Natural killer cell (primary cell): Measurements from ENCODE around the gene SLC16A1. TPM values are rescaled to one million over a fixed set of nuclear protein-coding genes. Genes with fewer than 3 reads are reported as not detected.

ENCODE experiments used
- ATAC-seq, 3 donors: fragments of 150-1000 bp in 2 of 3; fragments of 200-7000 bp in 1 of 3; cut with Tn5 transposase; 1 replicate in 1 of 3; 2 replicates in 2 of 3; pipeline ENCODE4 v1.10.0; 2021; ENCODE audit warnings: mild to moderate bottlenecking in 2 of 3, moderate library complexity in 2 of 3
- DNase-seq, 2 donors: peaks; one replicate each; pipeline versions ENCODE4 v3.0.0 to v3.0.0-alpha.2; 2013 to 2021; ENCODE audit warnings: mixed read lengths in 1 of 2
- H3K27ac ChIP-seq: one replicate; pipeline ENCODE4 v1.5.1; 2013; ENCODE audit warnings: mild to moderate bottlenecking, low read length
- H3K27me3 ChIP-seq: one replicate; pipeline ENCODE4 v1.6.1; 2013; ENCODE audit warnings: low read length; ENCODE audit not compliant: control insufficient read depth, insufficient read depth
- H3K36me3 ChIP-seq: one replicate; pipeline ENCODE4 v1.6.1; 2013; ENCODE audit warnings: low read length; ENCODE audit not compliant: control insufficient read depth, insufficient read depth
- H3K4me1 ChIP-seq: one replicate; pipeline ENCODE4 v1.6.1; 2013; ENCODE audit warnings: low read length; ENCODE audit not compliant: control insufficient read depth, insufficient read depth
- H3K4me3 ChIP-seq: one replicate; pipeline ENCODE4 v1.5.1; 2013; ENCODE audit warnings: low read length
- H3K9me3 ChIP-seq: one replicate; pipeline ENCODE4 v1.6.1; 2013; ENCODE audit warnings: low read length; ENCODE audit not compliant: control insufficient read depth, insufficient read depth
- H3K27ac Mint-ChIP-seq, 2 donors: one replicate each; pipeline ENCODE4 v1.8.0; 2022; ENCODE audit warnings: mild to moderate bottlenecking in 2 of 2, mixed read lengths in 2 of 2, moderate library complexity in 1 of 2
- H3K27me3 Mint-ChIP-seq, 2 donors: one replicate each; pipeline ENCODE4 v1.8.0; 2022; ENCODE audit warnings: low read depth in 2 of 2, mixed read lengths in 2 of 2
- H3K36me3 Mint-ChIP-seq: one replicate; pipeline ENCODE4 v1.8.0; 2022; ENCODE audit warnings: mixed read lengths
- H3K4me1 Mint-ChIP-seq, 2 donors: one replicate each; pipeline ENCODE4 v1.8.0; 2022; ENCODE audit warnings: mixed read lengths in 2 of 2
- H3K4me3 Mint-ChIP-seq: one replicate; pipeline ENCODE4 v1.8.0; 2022; ENCODE audit warnings: mild to moderate bottlenecking, moderate library complexity, mixed read lengths
- H3K9me3 Mint-ChIP-seq, 2 donors: one replicate each; pipeline ENCODE4 v1.8.0; 2022; ENCODE audit warnings: mixed read lengths in 2 of 2
- WGBS: methylation state at CpG from one replicate; pipeline ENCODE4 v1.1.7; 2013; ENCODE audit warnings: missing lambda C conversion rate; ENCODE audit not compliant: insufficient coverage; 5-methylcytosine and 5-hydroxymethylcytosine counted together
- intact Hi-C: fragments of 100-400 bp; cut with micrococcal nuclease; formaldehyde crosslinking; loops from one replicate; pipeline ENCODE4 v1.14.2; 2022
- total RNA-seq, 4 donors: library from RNA; stranded (reverse); fragments of 120-200 nt in 1 of 4; gene quantifications; one replicate each; pipeline versions ENCODE4 v1.2.3 to v1.2.4, GENCODE V29; 2013 to 2022
- TF ChIP-seq, protein P1 (sequence below): fragments of 200-600 bp; IDR thresholded peaks from one replicate; pipeline ENCODE4 v1.8.0; 2022; ENCODE audit warnings: antibody characterized with exemption

Gene SLC16A1
- total RNA-seq, 3 donors from 2014 or later (not counting 1 experiment from before 2014, with no cell fraction given) = 8.7 to 18.5 (median 14.0) TPM

- WGBS = no CpG with 5 or more reads among the region's 2 CpGs
- intact Hi-C loops = no loop called here
- no peak overlapping the region for H3K4me3 Mint-ChIP-seq
- H3K27me3 Mint-ChIP-seq = no peaks in the 10 kb centered on the region
- Histone ChIP-seq H3K27me3 (no peaks in the 10 kb centered on the region), H3K36me3 (no peaks in the 10 kb centered on the region), H3K4me1 (no peaks in the 10 kb centered on the region), H3K4me3 (no peak overlapping the region), H3K27ac (no peak overlapping the region), H3K9me3 (no peaks in the 10 kb centered on the region)
- no peaks in the 10 kb centered on the region for H3K9me3 Mint-ChIP-seq
- TF ChIP-seq, protein P1, sequence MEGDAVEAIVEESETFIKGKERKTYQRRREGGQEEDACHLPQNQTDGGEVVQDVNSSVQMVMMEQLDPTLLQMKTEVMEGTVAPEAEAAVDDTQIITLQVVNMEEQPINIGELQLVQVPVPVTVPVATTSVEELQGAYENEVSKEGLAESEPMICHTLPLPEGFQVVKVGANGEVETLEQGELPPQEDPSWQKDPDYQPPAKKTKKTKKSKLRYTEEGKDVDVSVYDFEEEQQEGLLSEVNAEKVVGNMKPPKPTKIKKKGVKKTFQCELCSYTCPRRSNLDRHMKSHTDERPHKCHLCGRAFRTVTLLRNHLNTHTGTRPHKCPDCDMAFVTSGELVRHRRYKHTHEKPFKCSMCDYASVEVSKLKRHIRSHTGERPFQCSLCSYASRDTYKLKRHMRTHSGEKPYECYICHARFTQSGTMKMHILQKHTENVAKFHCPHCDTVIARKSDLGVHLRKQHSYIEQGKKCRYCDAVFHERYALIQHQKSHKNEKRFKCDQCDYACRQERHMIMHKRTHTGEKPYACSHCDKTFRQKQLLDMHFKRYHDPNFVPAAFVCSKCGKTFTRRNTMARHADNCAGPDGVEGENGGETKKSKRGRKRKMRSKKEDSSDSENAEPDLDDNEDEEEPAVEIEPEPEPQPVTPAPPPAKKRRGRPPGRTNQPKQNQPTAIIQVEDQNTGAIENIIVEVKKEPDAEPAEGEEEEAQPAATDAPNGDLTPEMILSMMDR = no peak
- H3K4me1 Mint-ChIP-seq = peaks cover 0 to 5% of the 10 kb centered on the region in 2 donors
- no peak for DNase-seq
- ATAC-seq = no peak
- no peaks in the 10 kb centered on the region for H3K36me3 Mint-ChIP-seq
- no peak overlapping the region for H3K27ac Mint-ChIP-seq
These were observed 29.1 kb upstream of the SLC16A1 start for GRCh38 chr1:112985123-112985522.

DNA sequence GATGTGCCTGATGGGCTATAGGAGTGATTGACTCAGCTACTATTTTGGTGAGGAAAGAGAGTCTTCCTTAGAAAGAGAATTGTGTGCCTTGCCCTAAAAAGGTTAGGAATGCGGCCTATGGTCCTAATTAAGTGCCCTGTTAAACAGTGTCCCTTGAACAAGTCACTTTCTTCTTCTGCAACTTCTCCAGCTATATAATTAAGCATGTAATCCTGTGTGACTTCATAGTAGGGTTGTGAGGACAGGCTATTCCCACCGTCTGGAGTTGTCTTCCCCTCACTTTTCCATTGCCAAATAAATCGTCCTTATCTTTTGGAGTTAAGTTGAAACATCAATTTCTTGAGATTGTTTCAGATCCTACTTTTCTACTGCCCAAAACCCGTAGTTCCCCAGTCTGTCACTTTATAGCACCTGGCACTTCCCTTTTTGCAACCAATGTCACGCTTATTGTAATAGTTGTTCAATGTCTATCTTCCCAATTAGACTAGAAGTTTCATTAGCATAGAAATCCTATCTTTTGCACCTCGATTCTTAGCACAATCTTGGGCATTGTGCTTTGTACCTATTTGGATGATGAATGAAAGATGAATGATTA lies 27.6 kb upstream of the SLC16A1 start:
- no peaks in the 10 kb centered on the region for H3K9me3 Mint-ChIP-seq
- TF ChIP-seq, protein P1 = no peak
- H3K27me3 ChIP-seq = no peaks in the 10 kb centered on the region
- DNase-seq (no peak), ATAC-seq (no peak)
- H3K36me3 Mint-ChIP-seq = no peaks in the 10 kb centered on the region
- WGBS = 46% methylated on average over 5 of the region's 6 CpGs
- H3K4me1 ChIP-seq = no peaks in the 10 kb centered on the region
- H3K27ac ChIP-seq = no peak overlapping the region
- H3K4me1 Mint-ChIP-seq = peaks cover 0 to 5% of the 10 kb centered on the region in 2 donors
- no peaks in the 10 kb centered on the region for H3K36me3 ChIP-seq
- H3K27me3 Mint-ChIP-seq = no peaks in the 10 kb centered on the region
- intact Hi-C loops = no loop called here
- H3K9me3 ChIP-seq = no peaks in the 10 kb centered on the region
- H3K4me3 ChIP-seq = no peak overlapping the region
- no peak overlapping the region for H3K27ac Mint-ChIP-seq
- no peak overlapping the region for H3K4me3 Mint-ChIP-seq

GRCh38 chr1:112982853-112983536 lies 27.0 kb upstream of the SLC16A1 start:
- Mint-ChIP-seq H3K27ac (no peak overlapping the region), H3K9me3 (no peaks in the 10 kb centered on the region), H3K4me1 (peaks cover 0 to 5% of the 10 kb centered on the region in 2 donors), H3K4me3 (no peak overlapping the region), H3K36me3 (no peaks in the 10 kb centered on the region), H3K27me3 (no peaks in the 10 kb centered on the region)
- TF ChIP-seq, protein P1 = no peak
- Histone ChIP-seq H3K36me3 (no peaks in the 10 kb centered on the region), H3K27me3 (no peaks in the 10 kb centered on the region), H3K4me1 (no peaks in the 10 kb centered on the region), H3K4me3 (no peak overlapping the region), H3K27ac (no peak overlapping the region), H3K9me3 (no peaks in the 10 kb centered on the region)
- 96% methylated on average over 3 of the region's 5 CpGs for WGBS
- DNase-seq = no peak
- ATAC-seq = no peak
- intact Hi-C loops = no loop called here
